SU-DHL-6 (cell line): Measurements from ENCODE around the gene KRTAP5-11.

Source experiments
- EZH2phosphoT487 ChIP-seq: fragments of 200-600 bp; sonication (generic), shearing (Covaris generic); conservative IDR thresholded peaks from 2 replicates; pipeline ENCODE4 v1.6.1; 2018; ENCODE audit warnings: mild to moderate bottlenecking, antibody characterized with exemption, low read length, moderate library complexity, mixed read lengths
- TF ChIP-seq, protein P1 (sequence below): fragments of 200-600 bp; sonication (generic); IDR thresholded peaks from one replicate; pipeline ENCODE4 v1.5.1; 2017; ENCODE audit warnings: antibody characterized with exemption, mild to moderate bottlenecking, low read length, moderate library complexity; ENCODE audit not compliant: insufficient read depth, poor library complexity, severe bottlenecking

DNA sequence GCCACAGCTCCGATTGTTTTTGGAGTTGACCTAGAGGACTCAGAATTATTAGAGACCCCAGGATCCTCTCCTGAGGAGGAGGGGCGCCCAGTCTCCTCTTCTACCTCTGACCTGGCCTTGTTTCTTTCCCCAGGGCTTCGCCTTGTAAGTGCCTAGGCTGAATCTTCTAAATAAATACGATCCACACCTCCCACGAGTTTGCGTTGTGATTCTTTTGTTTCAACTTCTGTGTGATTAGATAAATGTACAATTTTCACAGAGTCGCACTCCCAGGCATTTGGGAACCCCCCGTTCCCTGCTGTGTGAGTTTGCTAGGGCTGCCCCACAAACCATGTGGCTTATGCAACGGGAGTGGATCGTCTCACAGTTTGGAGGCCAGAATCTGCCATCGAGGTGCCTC is 43.7 kb downstream of the KRTAP5-11 start:
- TF ChIP-seq, protein P1, sequence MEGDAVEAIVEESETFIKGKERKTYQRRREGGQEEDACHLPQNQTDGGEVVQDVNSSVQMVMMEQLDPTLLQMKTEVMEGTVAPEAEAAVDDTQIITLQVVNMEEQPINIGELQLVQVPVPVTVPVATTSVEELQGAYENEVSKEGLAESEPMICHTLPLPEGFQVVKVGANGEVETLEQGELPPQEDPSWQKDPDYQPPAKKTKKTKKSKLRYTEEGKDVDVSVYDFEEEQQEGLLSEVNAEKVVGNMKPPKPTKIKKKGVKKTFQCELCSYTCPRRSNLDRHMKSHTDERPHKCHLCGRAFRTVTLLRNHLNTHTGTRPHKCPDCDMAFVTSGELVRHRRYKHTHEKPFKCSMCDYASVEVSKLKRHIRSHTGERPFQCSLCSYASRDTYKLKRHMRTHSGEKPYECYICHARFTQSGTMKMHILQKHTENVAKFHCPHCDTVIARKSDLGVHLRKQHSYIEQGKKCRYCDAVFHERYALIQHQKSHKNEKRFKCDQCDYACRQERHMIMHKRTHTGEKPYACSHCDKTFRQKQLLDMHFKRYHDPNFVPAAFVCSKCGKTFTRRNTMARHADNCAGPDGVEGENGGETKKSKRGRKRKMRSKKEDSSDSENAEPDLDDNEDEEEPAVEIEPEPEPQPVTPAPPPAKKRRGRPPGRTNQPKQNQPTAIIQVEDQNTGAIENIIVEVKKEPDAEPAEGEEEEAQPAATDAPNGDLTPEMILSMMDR: no peak
- no peak for TF ChIP-seq EZH2phosphoT487
